Endodermal cell (in vitro differentiated cells): ENCODE data around the gene WDCP. TPM values are rescaled to one million over a fixed set of nuclear protein-coding genes. Genes with fewer than 3 reads are reported as not detected.
"Not testable (repeated sequence)": the region's sequence is repeated elsewhere in the genome, so short reads cannot be mapped to it uniquely, and the experiment has no call there.

Source experiments
- DNase-seq: peaks from one replicate; pipeline ENCODE4 v3.0.0-alpha.2; 2017
- H3K27ac ChIP-seq: 2 replicates; pipeline ENCODE4 v1.5.1; 2013; ENCODE audit warnings: mild to moderate bottlenecking, low read depth, low read length, moderate library complexity
- H3K27me3 ChIP-seq: 2 replicates; pipeline ENCODE4 v1.6.1; 2013; ENCODE audit warnings: mild to moderate bottlenecking, low read length, moderate library complexity; ENCODE audit not compliant: insufficient read depth, control insufficient read depth, poor library complexity, severe bottlenecking
- H3K36me3 ChIP-seq: 2 replicates; pipeline ENCODE4 v1.7.0; 2013; ENCODE audit warnings: mild to moderate bottlenecking, low read length, moderate library complexity; ENCODE audit not compliant: control insufficient read depth, insufficient read depth
- H3K4me1 ChIP-seq: one replicate; pipeline ENCODE4 v1.7.0; 2013; ENCODE audit warnings: low read length; ENCODE audit not compliant: control insufficient read depth, insufficient read depth
- H3K4me3 ChIP-seq: 2 replicates; pipeline ENCODE4 v1.5.1; 2013; ENCODE audit warnings: mild to moderate bottlenecking, low read length, moderate library complexity
- H3K9ac ChIP-seq: 2 replicates; pipeline ENCODE4 v1.6.1; 2013; ENCODE audit warnings: mild to moderate bottlenecking, low read length, moderate library complexity; ENCODE audit not compliant: poor library complexity, severe bottlenecking; ENCODE audit errors: extremely low read depth
- H3K9me3 ChIP-seq: 2 replicates; pipeline ENCODE4 v1.6.1; 2013; ENCODE audit warnings: mild to moderate bottlenecking, low read length, moderate library complexity; ENCODE audit not compliant: control insufficient read depth
- H3K27ac Mint-ChIP-seq: 2 replicates; pipeline ENCODE4 v1.8.0; 2020; ENCODE audit warnings: mixed read lengths
- H3K27me3 Mint-ChIP-seq: 2 replicates; pipeline ENCODE4 v1.8.0; 2021; ENCODE audit warnings: mild to moderate bottlenecking, mixed read lengths; ENCODE audit not compliant: insufficient read depth
- H3K36me3 Mint-ChIP-seq: 2 replicates; pipeline ENCODE4 v1.8.0; 2020; ENCODE audit warnings: low read depth, mixed read lengths
- H3K4me1 Mint-ChIP-seq: 2 replicates; pipeline ENCODE4 v1.8.0; 2020; ENCODE audit warnings: mixed read lengths
- H3K4me3 Mint-ChIP-seq: 2 replicates; pipeline ENCODE4 v1.8.0; 2020; ENCODE audit warnings: mild to moderate bottlenecking, moderate library complexity, mixed read lengths
- H3K9me3 Mint-ChIP-seq: 2 replicates; pipeline ENCODE4 v1.8.0; 2020; ENCODE audit warnings: mild to moderate bottlenecking, mixed read lengths
- CTCF ChIP-seq: fragments of 200-600 bp; sonication (generic); conservative IDR thresholded peaks from 2 replicates; pipeline ENCODE4 v1.5.0; 2021; ENCODE audit warnings: antibody characterized with exemption, mild to moderate bottlenecking
- WGBS, 2 experiments: methylation state at CpG; one replicate each; pipeline versions ENCODE4 v1.1.5 to v1.1.7; 2013; ENCODE audit warnings: missing lambda C conversion rate in 2 of 2, mixed read lengths in 1 of 2; ENCODE audit not compliant: insufficient coverage in 1 of 2, insufficient read length in 1 of 2; 5-methylcytosine and 5-hydroxymethylcytosine counted together
- total RNA-seq, 2 donors: library from RNA; stranded (reverse); fragmentation: NEBNext Ultra II Directional in 1 of 2; extraction: Animal tissue kit (Norgen Biotek cat#: 25700) in 1 of 2; gene quantifications; 2 replicates in 1 of 2; 3 replicates in 1 of 2; pipeline ENCODE4 v1.2.1, GENCODE V29; 2021

WDCP gene
- total RNA-seq, 2 donors from 2014 or later, result 18.2 to 24.1 TPM

GRCh38 chr2:24045511-24046508 is 1.4 kb downstream of the WDCP start:
- H3K27ac Mint-ChIP-seq, result peak overlapping the region; percentile 30
- Histone ChIP-seq H3K36me3 (no peaks in the 10 kb centered on the region), H3K9me3 (no peaks in the 10 kb centered on the region), H3K4me3 (peak overlapping the region; percentile 89), H3K9ac (no peak overlapping the region), H3K27ac (no peak overlapping the region), H3K4me1 (no peaks in the 10 kb centered on the region), H3K27me3 (no peaks in the 10 kb centered on the region)
- no peak for DNase-seq
- peak overlapping the region; percentile 98 for H3K4me3 Mint-ChIP-seq
- H3K9me3 Mint-ChIP-seq, result no peaks in the 10 kb centered on the region
- H3K36me3 Mint-ChIP-seq, result peaks cover 4% of the 10 kb centered on the region
- 79 to 83% methylated on average over 4 to 11 of the region's 11 CpGs for WGBS, 2 experiments
- no peak for TF ChIP-seq CTCF
- peaks cover 11% of the 10 kb centered on the region for H3K4me1 Mint-ChIP-seq
- H3K27me3 Mint-ChIP-seq, result peaks cover 2% of the 10 kb centered on the region

DNA sequence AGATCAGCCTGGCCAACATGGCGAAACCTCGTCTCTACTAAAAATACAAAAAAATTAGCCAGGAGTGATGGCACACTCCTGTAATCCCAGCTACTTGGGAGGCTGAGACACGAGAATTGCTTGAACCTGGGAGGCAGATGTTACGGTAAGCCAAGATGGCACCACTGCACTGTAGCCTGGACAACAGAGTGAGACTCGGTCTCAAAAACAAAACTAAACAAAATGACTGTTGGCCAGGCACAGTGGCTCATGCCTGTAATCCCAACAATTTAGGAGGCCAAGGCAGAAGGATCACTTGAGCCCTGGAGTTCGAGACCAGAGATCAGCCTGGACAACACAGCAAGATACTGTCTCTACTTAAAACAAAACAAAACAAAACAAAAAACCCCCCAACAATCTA is 4.1 kb downstream of the WDCP start:
- H3K27ac ChIP-seq, H3K27ac Mint-ChIP-seq, DNase-seq, H3K4me3 ChIP-seq, H3K27me3 ChIP-seq, H3K27me3 Mint-ChIP-seq, H3K9me3 ChIP-seq, H3K9ac ChIP-seq, H3K4me3 Mint-ChIP-seq, H3K9me3 Mint-ChIP-seq, H3K4me1 ChIP-seq: not testable (repeated sequence)
- Mint-ChIP-seq H3K4me1 (peaks cover 11% of the 10 kb centered on the region), H3K36me3 (peaks cover 12% of the 10 kb centered on the region)
- H3K36me3 ChIP-seq, result peaks cover 14% of the 10 kb centered on the region
- WGBS, 2 experiments, result 95 to 96% methylated on average over 6 of the region's 6 CpGs

GRCh38 chr2:24040511-24040910 is 6.7 kb downstream of the WDCP start:
- H3K4me1 Mint-ChIP-seq, result no peaks in the 10 kb centered on the region
- H3K4me3 Mint-ChIP-seq, result no peak overlapping the region
- Histone ChIP-seq H3K36me3 (peaks cover 27% of the 10 kb centered on the region), H3K4me1 (no peaks in the 10 kb centered on the region), H3K9ac (no peak overlapping the region), H3K4me3 (no peak overlapping the region), H3K27me3 (no peaks in the 10 kb centered on the region), H3K27ac (no peak overlapping the region), H3K9me3 (no peaks in the 10 kb centered on the region)
- no peak for DNase-seq
- no peaks in the 10 kb centered on the region for H3K27me3 Mint-ChIP-seq
- H3K27ac Mint-ChIP-seq, result no peak overlapping the region
- no peak for TF ChIP-seq CTCF
- no peaks in the 10 kb centered on the region for H3K9me3 Mint-ChIP-seq
- WGBS, 2 experiments, result 89 to 94% methylated on average over 4 of the region's 4 CpGs
- H3K36me3 Mint-ChIP-seq, result peaks cover 21% of the 10 kb centered on the region
